ENCODE measurements around the gene CD82. TPM values are rescaled to one million over a fixed set of nuclear protein-coding genes. Genes with fewer than 3 reads are reported as not detected.
"Not testable (repeated sequence)": the region's sequence is repeated elsewhere in the genome, so short reads cannot be mapped to it uniquely, and the experiment has no call there.

Gene CD82
- polyA plus RNA-seq, 4 donors, result 13.1 to 21.6 (median 20.8) TPM

DNA sequence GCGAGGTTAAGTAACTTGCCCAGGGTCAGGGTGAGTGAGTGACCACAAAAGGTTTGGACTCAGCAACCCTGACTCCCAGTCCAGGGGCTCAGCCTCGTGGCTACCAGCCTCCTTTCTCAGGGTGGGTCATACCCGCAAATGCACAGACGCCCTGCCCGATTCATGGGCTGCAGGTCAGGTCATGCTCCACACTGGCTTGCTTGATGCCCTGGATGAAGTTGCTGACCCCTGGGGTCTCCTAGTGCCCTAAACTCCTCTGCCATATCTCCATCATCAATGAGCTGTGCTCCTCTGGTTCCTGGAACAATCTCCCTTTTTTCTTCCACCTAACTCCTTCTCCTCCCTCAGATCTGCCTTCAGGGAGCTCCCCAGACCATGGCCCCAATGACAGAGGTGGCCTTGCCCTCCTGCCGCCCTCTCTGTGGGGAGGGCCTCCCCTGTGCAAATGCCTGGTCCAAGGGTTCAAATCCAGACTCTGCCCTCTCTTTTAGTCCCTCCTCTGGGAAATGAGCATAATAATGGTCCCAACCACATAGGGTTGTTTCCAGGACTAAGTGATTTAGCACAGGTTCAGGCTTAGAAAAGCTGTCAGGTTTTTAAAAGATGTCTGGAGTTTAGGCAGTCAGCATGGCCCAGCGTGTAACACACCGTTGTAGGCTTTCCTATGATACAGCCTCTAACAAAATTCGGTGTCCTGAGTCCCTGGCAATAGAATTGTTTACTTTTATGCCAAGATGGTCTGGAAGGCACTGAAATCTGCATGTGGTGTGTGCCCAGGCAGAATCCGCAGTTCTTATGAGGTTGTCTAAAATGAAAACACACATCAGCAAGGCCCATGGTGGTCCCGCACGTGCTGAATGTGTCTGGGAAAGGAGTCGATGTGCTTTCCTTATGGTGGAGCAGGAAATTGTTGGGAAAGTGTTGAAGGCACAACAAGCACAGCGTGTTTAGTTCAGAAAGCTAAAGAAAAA, 63.6 kb downstream of the CD82 start:
- DNase-seq (ENCODE audit: low read depth in 4 of 4, low spot score in 2 of 4), result no peak

DNA sequence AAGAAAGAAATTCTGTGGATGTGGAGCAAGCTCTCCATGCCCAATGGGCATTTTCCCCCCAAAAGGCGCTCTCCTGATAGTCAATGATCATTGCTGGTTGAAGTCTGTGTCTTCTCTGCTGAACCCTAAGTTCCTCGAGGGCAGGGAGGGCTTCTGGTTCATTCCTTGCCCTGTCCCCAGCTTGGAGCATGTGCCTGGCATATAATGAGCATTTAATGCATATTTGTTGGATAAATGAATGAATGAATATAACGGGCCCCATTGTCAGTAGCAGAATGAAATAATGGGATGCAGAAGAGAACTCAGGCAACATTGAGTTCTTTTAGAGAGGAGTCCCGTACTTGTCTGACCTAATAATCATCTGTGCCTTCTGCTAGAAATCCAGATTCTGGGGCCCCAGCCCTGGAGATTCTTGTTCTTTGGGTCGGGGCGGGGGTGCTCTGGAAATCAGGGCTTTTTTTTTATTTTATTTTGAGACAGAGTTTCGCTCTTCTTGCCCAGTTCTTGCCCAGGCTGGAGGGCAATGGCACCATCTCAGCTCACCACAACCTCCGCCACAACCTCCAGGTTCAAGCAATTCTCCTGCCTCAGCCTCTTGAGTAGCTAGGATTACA, 64.4 kb downstream of the CD82 start:
- no peak for DNase-seq (ENCODE audit: low read depth in 4 of 4, low spot score in 2 of 4)

DNA sequence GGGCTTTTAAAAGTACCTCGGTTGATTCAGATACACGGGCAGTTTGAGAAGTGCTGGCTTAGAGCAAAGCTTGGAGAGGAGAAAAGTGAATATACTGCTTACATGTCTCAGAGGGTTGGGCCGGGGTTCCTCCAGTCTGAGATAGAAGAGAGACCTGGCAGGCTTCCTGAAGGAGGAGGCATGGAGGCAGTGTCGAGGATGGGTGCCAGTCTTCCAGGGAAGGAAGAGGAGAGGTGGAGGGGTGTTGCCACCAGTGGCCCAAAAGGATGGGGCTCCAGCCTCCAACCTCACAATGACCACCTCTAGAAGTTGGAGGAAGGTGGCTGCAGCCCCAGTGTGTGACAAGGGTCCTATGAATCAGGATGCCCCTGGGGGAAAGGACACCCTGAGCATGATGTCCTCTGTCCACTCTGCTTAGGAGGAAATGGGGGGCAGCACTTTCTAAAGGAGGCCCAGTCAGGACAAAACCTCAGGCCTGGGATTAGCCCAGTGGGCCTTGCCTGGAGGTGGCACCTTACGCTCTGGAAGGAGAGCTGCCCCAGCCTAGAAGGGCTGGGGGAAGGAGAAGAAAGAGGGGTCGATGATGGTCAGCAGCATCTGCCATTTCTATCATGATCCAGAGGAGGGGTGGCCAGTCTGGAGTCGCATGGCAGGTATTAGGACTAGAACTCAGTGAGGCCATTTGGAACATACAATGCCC, 65.2 kb downstream of the CD82 start:
- DNase-seq (ENCODE audit: low read depth in 4 of 4, low spot score in 2 of 4), result no peak

DNA sequence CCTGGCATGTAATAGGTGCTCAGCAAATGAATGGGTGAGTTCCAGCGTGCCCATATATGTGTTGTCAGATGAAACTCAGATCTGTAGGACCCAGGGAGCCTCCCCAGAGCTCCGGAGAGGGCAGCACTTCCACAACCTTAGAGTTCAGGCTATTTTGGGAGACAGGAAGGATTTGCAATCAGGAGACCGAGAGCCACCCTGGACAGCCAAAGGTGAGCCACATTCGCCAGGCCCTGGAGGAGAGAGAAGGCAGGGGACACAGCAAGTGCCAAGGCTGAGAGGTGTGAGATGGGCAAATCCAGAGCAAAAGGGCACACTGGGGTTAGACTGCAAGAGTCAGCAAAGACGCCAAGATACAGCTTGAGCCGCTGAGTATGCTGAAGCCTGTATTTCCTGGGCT, 66.4 kb downstream of the CD82 start:
- no peak for DNase-seq (ENCODE audit: low read depth in 4 of 4, low spot score in 2 of 4)

DNA sequence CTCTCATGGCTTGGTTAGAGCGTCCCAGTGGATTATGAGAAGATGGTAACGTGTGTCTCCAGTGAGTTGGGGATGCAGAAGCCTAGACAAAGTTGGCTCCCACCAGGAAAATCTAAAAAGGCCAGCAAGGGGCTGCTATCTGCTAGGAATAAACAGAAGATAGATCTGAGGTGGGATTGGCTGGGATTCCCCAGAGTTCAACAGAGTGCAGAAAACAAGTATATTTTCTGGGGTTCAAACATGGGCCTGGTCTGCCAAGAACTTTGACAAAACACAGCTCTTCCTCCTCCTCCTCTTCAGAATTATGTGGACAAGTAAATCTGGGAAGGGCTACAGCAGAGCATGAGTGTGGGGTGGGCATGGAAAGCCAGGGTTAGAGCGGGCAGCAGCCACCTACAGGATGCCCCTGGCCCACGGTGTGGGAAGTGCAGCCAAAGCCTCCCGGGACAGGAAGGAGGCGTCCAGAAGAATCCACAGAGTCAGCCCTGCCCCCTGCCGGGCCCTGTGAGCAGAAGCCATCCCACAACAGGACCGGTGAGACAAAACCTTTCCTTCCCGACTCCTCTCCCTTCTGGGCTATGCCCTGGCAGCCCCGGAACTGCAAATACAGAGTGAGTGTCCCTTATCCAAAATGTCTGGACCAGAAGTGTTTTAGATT, 67.1 kb downstream of the CD82 start:
- no peak for DNase-seq (ENCODE audit: low read depth in 4 of 4, low spot score in 2 of 4)

DNA sequence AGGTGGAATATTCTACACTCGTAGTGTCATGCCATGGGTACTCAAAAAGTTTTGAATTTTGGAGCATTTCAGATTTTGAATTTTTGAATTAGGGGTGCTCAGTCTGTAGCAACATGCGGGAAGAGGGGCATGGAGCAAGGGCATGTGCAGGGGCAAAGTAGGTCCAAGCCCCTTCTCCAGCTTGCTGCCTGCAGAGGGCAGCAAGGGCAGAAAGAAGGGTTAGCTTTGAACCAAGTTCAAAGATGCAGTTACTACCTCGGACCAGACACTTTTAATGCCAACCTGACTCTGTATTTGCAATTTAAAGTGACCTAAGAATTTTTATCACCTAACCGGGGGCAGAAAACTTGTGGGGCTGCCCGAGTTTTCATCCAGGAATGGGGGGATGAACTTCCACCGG, 68.2 kb downstream of the CD82 start:
- DNase-seq (ENCODE audit: low read depth in 4 of 4, low spot score in 2 of 4), result no peak

DNA sequence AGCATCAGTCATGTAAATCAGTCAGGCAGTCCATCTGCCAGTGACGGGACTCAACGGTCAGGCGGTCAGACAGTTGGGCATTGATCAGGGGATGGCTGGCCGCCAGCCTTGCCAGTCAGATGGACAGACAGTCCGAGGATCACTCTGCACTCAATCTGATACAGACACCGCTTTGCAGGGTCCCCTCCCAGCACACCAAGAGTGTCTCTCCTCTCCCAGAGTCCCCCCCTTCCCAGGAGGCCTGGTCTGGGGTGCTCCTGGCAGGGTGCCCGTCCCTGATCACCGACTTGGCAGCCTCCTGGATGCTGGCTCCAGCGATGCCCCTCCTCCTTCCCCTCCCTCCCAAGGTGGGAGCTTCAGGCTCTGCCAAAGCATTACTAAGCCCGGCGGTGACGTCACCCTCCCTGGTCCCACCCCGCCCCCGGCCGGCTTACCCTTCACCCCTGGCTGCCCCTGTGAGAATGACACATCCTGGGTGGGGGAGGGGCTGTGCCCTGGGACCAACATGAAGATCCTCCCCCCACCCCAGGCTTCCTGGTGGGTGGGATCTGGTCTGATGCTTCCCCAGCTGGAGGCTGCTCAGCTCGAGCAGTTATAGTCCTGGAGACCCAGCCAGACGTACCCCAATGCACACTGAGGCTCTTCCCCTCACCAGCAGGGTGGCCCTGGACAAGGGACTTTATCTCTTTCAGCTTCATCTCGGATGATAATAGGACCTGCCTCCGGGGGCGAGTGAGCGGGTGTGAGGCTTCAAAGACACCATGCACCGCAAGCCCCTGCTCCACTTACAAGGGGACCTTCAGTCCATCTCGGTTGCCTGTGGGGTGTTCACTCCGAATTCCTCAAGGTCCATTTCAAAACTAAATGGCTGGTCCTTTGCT, 69.2 kb downstream of the CD82 start:
- DNase-seq (ENCODE audit: low read depth in 4 of 4, low spot score in 2 of 4), result peak in 3 of 4 donors; percentile 51 to 70 (median 63)

DNA sequence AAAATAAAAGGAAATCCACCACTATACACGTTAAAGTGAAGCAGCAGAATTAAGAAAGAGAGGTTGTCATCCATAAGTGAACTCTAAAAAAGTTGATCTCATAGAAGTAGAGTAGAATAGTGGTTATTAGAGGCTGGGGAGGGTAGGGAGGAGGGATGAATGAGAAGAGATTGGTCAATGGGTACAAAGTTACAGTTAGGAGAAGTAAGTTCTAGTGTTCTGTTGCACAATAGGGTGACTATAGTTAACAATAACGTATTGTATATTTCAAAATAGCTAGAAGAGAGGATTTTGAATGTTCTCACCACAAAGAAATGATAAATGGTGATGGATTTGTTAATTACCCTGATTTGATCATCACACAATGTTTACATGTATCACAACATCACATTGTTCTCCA, 72.0 kb downstream of the CD82 start:
- no peak for DNase-seq (ENCODE audit: low read depth in 4 of 4, low spot score in 2 of 4)

DNA sequence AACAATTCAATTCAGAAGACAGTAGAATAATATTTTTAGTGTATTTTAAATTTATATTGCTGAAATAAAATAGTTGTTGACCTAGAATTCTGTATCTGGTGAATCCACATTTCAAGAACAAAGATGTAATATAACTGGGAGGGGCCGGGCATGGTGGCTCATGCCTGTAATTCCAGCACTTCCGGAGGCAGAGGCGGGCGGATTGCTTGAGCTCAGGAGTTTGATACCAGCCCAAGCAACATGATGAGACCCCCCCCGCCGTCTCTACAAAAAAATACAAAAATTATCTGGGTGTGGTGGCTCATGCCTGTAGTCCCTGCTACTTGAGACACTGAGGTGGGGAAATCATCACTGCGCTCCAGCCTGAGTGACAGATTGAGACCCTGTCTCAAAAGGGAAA, 72.6 kb downstream of the CD82 start:
- DNase-seq (ENCODE audit: low read depth in 4 of 4, low spot score in 2 of 4), result no peak

DNA sequence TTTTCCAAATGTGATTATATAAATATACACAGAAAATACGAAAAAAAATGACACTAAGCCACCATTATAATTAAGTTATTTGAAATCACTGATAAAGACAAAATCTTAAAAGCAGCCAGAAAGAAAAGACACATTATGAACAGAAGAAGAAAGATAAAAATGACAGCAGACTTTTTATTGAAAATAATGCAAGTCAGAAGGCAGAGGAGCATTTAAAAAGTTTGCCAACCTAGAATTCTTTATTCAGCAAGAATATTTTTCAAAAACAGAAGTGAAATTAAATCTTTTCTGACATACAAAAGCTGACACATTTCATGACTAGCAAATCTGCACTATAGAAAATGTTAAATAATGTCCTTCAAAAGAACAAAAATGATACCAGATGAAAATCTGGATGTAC, 77.8 kb downstream of the CD82 start:
- DNase-seq (ENCODE audit: low read depth in 4 of 4, low spot score in 2 of 4), result no peak

DNA sequence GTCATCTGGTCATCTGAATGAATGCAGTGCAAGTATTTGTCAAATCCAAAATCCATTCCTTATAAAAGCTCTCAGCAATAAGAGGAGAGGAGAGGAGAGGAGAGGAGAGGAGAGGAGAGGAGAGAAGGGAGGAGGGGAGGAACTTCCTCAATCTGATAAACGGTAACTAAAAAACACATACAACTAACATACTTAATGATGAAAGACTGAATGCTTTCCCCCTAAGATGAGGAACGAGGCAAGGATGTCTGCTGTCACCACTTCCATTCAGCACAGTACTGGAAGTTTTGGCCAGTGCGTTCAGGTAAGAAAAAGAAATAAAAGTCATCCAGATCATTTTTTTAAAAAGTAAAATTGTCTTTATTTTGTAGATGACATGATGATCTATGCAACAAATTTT, 80.4 kb downstream of the CD82 start:
- DNase-seq (ENCODE audit: low read depth in 4 of 4, low spot score in 2 of 4), result no peak

DNA sequence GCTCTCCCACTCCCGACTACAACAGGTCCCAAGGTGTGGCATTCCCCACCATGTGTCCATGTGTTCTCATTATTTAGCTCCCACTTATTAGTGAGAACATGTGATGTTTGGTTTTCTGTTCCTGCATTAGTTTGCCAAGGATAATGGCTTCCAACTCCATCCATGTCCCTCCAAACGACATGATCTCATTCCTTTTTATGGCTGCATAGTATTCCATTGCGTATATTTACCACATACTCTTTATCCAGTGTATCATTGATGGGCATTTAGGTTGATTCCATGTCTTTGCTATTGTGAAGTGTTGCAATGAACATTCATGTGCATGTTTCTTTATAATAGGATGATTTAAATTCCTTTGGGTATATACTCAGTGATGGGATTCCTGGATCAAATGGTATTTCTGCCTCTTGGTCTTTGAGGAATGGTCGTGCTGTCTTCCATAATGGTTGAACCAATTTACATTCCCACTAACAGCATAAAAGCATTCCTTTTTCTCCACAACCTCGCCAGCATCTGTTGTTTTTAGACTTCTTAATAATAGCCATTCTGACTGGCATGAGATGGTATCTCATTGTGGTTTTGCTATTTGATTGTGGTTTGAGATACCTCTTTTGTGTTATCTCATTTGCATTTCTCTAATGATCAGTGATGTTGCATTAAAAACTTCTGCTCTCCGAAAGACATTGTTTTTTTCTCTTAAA, 81.9 kb downstream of the CD82 start:
- DNase-seq (ENCODE audit: low read depth in 4 of 4, low spot score in 2 of 4), result not testable (repeated sequence)

DNA sequence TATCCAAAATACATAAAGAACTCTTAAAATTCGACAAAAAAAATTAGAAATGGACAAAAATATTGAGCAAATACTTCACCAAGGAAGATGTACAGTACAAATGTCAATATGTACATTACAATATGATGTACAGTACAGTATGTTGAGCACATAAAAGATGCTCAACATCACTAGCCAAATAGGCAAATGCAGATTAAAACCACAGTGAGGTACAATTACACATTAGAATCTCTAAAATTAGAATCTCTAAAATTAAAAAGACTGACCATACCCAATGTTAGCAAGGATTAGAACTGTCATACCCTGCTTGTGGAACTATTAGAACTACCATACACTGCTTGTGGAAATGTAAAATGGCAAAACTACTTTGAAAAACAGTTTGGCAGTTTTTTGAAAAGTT, 82.6 kb downstream of the CD82 start:
- no peak for DNase-seq (ENCODE audit: low read depth in 4 of 4, low spot score in 2 of 4)

DNA sequence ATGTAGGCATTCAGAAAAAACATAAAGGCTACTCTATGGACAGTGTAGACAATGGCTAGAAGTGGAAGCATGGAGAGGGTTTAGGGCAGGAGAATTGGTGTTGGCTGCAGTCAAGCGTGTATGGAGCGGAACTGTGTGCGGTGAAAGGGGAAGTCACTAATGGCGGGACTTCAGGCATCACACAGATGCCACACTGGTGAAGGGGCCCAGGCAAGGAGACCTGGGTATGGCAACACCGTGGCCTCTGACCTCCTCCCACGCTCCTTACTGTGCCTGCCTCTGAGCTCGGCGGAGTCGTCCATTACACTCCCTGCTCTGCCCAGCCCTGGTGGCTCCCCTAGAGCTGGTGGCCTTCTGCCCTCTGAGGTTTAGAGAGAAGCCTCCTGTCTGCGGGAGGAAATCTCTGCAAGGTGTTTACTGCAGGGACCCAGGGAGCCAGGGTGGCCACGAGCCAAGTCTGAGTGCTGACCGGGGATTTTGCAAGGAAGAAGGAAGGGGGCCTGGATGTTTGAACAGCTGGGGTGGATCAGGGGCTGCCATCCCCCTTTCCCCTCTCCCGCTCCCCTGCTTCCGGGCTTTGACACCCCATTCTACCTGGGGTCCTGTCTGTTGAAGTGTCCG, 86.2 kb downstream of the CD82 start:
- no peak for DNase-seq (ENCODE audit: low read depth in 4 of 4, low spot score in 2 of 4)

DNA sequence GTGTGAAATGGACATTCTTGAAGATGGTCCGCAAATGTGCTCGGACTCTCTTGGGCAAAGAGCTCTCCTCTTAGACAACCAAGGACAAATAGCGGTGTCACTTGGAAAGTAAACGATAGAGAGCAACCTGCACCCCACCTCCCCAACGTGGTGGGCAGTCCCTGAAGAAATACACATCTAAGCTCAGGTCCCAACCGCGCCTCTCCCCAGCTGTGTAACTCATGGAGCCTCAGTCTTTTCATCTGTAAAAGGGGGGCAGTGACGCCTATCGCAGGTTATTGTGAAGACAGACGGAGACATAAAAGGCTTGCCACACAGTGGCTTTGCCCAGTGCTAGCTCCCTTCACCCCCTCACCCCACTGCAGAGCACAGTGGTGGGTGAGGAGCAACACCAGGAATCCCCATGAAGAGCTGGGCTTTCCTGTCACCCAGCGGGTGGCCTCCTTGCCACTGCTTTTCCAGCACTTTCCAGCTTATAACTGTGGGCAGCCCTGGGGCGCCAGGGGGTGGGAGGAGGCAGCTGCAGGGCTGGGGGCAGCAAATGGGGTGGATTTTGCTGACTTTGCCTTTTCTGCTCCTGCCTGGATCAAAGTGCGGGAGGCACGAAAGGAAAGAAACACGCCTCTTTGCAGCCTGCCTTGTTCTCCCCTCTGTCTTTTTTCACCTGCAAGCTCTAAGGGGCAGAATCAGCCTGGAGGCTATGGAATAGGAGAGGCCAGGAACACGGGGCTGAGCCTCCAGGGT, 87.6 kb downstream of the CD82 start:
- DNase-seq (ENCODE audit: low read depth in 4 of 4, low spot score in 2 of 4), result no peak

DNA sequence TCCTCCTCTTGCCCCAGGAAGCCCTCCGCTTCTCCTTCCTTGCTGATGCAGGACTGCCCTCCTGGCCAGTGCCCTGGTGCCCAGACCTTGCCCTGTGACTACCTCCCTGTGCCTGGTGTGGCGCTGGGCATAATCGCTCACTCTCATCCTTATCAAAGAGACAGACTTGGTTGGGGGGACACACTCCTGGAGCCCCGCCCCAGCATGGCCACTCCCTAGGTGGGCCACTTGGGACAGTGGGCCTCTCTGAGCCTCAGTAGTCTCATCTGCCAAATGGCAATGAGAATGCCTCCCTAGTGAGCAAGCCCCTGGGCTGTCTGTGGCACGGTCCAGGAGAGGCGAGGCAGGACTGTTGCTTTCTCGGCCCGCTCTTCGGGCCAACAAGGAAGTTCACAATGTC, 88.6 kb downstream of the CD82 start:
- no peak for DNase-seq (ENCODE audit: low read depth in 4 of 4, low spot score in 2 of 4)

DNA sequence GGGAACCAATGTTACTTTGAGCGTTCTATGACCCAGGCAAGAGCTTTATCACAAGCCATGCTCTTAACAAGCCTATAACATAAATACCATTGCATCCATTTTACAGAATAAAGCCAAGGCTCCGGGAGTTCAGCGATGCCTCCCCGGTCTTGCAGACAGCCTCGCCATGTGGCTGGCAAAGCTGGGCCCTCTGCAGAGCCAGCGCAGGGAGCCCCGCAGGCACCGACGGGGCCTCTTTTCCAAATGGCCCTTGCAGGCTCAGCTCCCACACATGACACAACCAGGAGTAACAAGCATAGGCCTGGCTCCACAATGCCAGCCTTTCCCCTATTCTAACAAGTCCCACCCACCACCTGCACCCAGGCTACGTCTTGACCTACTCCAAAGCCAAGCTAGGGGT, 89.1 kb downstream of the CD82 start:
- DNase-seq (ENCODE audit: low read depth in 4 of 4, low spot score in 2 of 4), result no peak

DNA sequence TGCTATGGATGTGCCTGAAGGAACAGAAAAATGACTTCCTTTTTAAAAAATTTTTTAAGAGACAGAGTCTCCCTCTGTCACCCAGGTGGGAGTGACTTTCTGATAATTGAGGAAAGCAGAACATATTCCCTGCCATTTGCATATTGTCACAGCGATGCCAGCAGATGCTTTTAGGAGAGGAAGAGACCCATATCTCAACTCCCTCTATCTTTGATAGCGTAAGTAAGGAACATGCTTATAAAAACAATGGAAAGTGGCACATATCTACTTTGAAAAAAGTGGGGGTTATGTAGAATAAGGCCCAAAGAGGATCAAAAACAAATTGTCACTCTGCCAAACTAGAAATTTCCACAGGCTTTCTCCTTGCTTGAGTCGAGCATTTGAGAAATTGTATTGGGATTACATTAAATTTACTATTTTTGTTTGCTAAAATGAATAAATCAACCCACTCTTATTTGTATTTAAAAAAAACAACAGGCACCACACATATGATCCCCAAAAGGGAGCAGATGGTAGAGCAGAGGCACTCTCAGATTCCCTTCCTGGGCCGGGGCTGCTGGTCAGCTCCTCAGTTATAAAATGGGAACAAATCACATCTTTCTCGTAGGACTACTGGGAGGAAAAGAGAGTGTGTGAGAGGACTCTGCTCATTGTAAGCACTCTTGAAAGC, 92.5 kb downstream of the CD82 start:
- no peak for DNase-seq (ENCODE audit: low read depth in 4 of 4, low spot score in 2 of 4)
